H1 (cell line): ENCODE measurements around the gene NAT10. TPM values are rescaled to one million over a fixed set of nuclear protein-coding genes. Genes with fewer than 3 reads are reported as not detected.

Source experiments
- CTCF ChIA-PET: fragments of 300-600 bp; sonication (Branson Sonifier 250); formaldehyde crosslinking; loops from one replicate; lab custom pipeline; 2021; ENCODE audit not compliant: partially characterized antibody; lab: Charles Lee
- POLR2A ChIA-PET: fragments of 300-600 bp; sonication (Branson Sonifier 250); formaldehyde crosslinking; loops from one replicate; lab custom pipeline; 2021; ENCODE audit warnings: inconsistent platforms; ENCODE audit not compliant: partially characterized antibody; lab: Charles Lee
- DNase-seq, 2 experiments: peaks; one replicate each; pipeline versions ENCODE4 v3.0.0 to v3.0.0-alpha.2; 2010 to 2022; ENCODE audit warnings: low spot score in 2 of 2, low read depth in 1 of 2, mixed read lengths in 1 of 2
- FAIRE-seq: peaks from 2 replicates; lab custom pipeline; 2011; peaks lifted over from hg19 to GRCh38; lab: Jason Lieb, UNC
- H2AFZ ChIP-seq: 2 replicates; pipeline ENCODE4 v1.8.1; 2012; ENCODE audit warnings: low read length, inconsistent platforms
- H2AK5ac ChIP-seq: 2 replicates; pipeline ENCODE4 v1.6.1; 2013; ENCODE audit warnings: low read depth, low read length
- H2BK120ac ChIP-seq: replicated peaks from 2 replicates; pipeline ENCODE3; 2013; ENCODE audit warnings: low read depth, low read length, inconsistent platforms
- H2BK12ac ChIP-seq: 2 replicates; pipeline ENCODE4 v1.6.1; 2013; ENCODE audit warnings: low read depth, low read length
- H2BK15ac ChIP-seq: 2 replicates; pipeline ENCODE4 v1.6.1; 2013; ENCODE audit warnings: low read length
- H2BK20ac ChIP-seq: 2 replicates; pipeline ENCODE4 v1.6.1; 2013; ENCODE audit warnings: low read length
- H2BK5ac ChIP-seq: 2 replicates; pipeline ENCODE4 v1.6.1; 2013; ENCODE audit warnings: low read depth, low read length
- H3K14ac ChIP-seq: 2 replicates; pipeline ENCODE4 v1.6.1; 2013; ENCODE audit warnings: inconsistent platforms; ENCODE audit not compliant: insufficient read length
- H3K18ac ChIP-seq: 2 replicates; pipeline ENCODE4 v1.6.1; 2013; ENCODE audit warnings: low read length; ENCODE audit errors: extremely low read depth
- H3K23ac ChIP-seq: 2 replicates; pipeline ENCODE4 v1.6.1; 2013; ENCODE audit warnings: inconsistent platforms; ENCODE audit not compliant: insufficient read length
- H3K23me2 ChIP-seq: 2 replicates; pipeline ENCODE4 v1.6.1; 2013; ENCODE audit warnings: low read depth, low read length
- H3K27ac ChIP-seq: 2 replicates; pipeline ENCODE4 v1.6.1; 2011; ENCODE audit warnings: low read depth, low read length, inconsistent platforms
- H3K27me3 ChIP-seq, 4 experiments: replicated peaks in 1 of 4; 1 replicate in 1 of 4; 2 replicates in 3 of 4; pipeline versions ENCODE4 v1.6.1 to v1.8.1; 2011 to 2013; ENCODE audit warnings: low read length in 3 of 4, mild to moderate bottlenecking in 3 of 4, inconsistent platforms in 2 of 4, mixed read lengths in 2 of 4, moderate library complexity in 1 of 4; ENCODE audit not compliant: control insufficient read depth in 3 of 4, insufficient read depth in 3 of 4; ENCODE audit errors: extremely low read depth in 1 of 4
- H3K36me3 ChIP-seq, 4 experiments: 2 replicates each; pipeline versions ENCODE4 v1.6.1 to v1.8.1; 2011 to 2013; ENCODE audit warnings: mild to moderate bottlenecking in 4 of 4, low read length in 3 of 4, moderate library complexity in 2 of 4, control low read depth in 1 of 4, inconsistent platforms in 1 of 4; ENCODE audit not compliant: insufficient read depth in 4 of 4, control insufficient read depth in 2 of 4
- H3K4ac ChIP-seq: replicated peaks from 2 replicates; pipeline ENCODE3; 2013; ENCODE audit warnings: low read length, low read depth, mixed read lengths, inconsistent platforms; ENCODE audit not compliant: insufficient read length
- H3K4me1 ChIP-seq, 4 experiments: replicated peaks in 1 of 4; 1 replicate in 1 of 4; 2 replicates in 3 of 4; pipeline versions ENCODE4 v1.6.1 to v1.8.1; 2011 to 2013; ENCODE audit warnings: low read length in 3 of 4, inconsistent platforms in 2 of 4, mixed read lengths in 1 of 4; ENCODE audit not compliant: insufficient read depth in 4 of 4, control insufficient read depth in 3 of 4
- H3K4me2 ChIP-seq, 2 experiments: 2 replicates each; pipeline versions ENCODE4 v1.6.1 to v1.8.1; 2011 to 2013; ENCODE audit warnings: low read depth in 2 of 2, low read length in 2 of 2, control low read depth in 1 of 2, inconsistent platforms in 1 of 2, mild to moderate bottlenecking in 1 of 2; ENCODE audit not compliant: insufficient read depth in 1 of 2
- H3K4me3 ChIP-seq, 4 experiments: fragments of 200-600, 300-600 bp in 1 of 4; sonication (generic), shearing (Covaris generic), sonication (Bioruptor Twin) in 1 of 4; 2 replicates each; pipeline versions ENCODE4 v1.5.1 to v1.8.1; 2011 to 2016; ENCODE audit warnings: low read length in 4 of 4, low read depth in 3 of 4, control low read depth in 2 of 4, inconsistent platforms in 2 of 4, mild to moderate bottlenecking in 2 of 4, mixed read lengths in 1 of 4, moderate library complexity in 1 of 4; ENCODE audit not compliant: insufficient read depth in 2 of 4; ENCODE audit errors: extremely low read depth in 1 of 4
- H3K56ac ChIP-seq: replicated peaks from 2 replicates; pipeline ENCODE3; 2013; ENCODE audit warnings: low read depth, mild to moderate bottlenecking, mixed read lengths, low read length, inconsistent platforms; ENCODE audit not compliant: insufficient read length
- H3K79me1 ChIP-seq: 2 replicates; pipeline ENCODE4 v1.6.1; 2013; ENCODE audit warnings: low read depth, low read length, control low read depth
- H3K79me2 ChIP-seq, 2 experiments: 2 replicates each; pipeline versions ENCODE4 v1.6.1 to v1.8.1; 2012 to 2013; ENCODE audit warnings: low read length in 2 of 2, mild to moderate bottlenecking in 2 of 2, inconsistent platforms in 1 of 2; ENCODE audit not compliant: insufficient read depth in 2 of 2, control insufficient read depth in 1 of 2
- H3K9ac ChIP-seq, 4 experiments: replicated peaks in 1 of 4; 1 replicate in 1 of 4; 2 replicates in 3 of 4; pipeline versions ENCODE4 v1.6.1 to v1.8.1; 2011 to 2013; ENCODE audit warnings: low read depth in 3 of 4, low read length in 3 of 4, control low read depth in 2 of 4, mild to moderate bottlenecking in 2 of 4, moderate library complexity in 2 of 4, inconsistent platforms in 1 of 4; ENCODE audit errors: extremely low read depth in 1 of 4
- H3K9me3 ChIP-seq, 2 experiments: 2 replicates each; pipeline versions ENCODE4 v1.6.1 to v1.8.1; 2012 to 2013; ENCODE audit warnings: mild to moderate bottlenecking in 2 of 2, moderate library complexity in 2 of 2, control low read depth in 1 of 2, inconsistent platforms in 1 of 2, low read depth in 1 of 2, low read length in 1 of 2, mixed read lengths in 1 of 2; ENCODE audit not compliant: insufficient read depth in 2 of 2
- H4K20me1 ChIP-seq, 2 experiments: replicated peaks in 1 of 2; 2 replicates each; pipeline versions ENCODE3 to v1.8.1; 2011 to 2013; ENCODE audit warnings: inconsistent platforms in 2 of 2, low read length in 2 of 2, mild to moderate bottlenecking in 1 of 2; ENCODE audit not compliant: insufficient read depth in 2 of 2, control insufficient read depth in 1 of 2
- H4K5ac ChIP-seq: 2 replicates; pipeline ENCODE4 v1.6.1; 2013; ENCODE audit warnings: low read length, low read depth, mixed read lengths, inconsistent platforms; ENCODE audit not compliant: insufficient read length
- H4K8ac ChIP-seq: 2 replicates; pipeline ENCODE4 v1.8.0; 2013; ENCODE audit warnings: mild to moderate bottlenecking, moderate library complexity, low read length, inconsistent platforms; ENCODE audit not compliant: insufficient read depth; ENCODE audit errors: extremely low read depth
- H4K91ac ChIP-seq: replicated peaks from 2 replicates; pipeline ENCODE3; 2013; ENCODE audit warnings: low read length, mixed read lengths, inconsistent platforms; ENCODE audit not compliant: insufficient read length
- CBX5 ChIP-seq: fragments of 300-800, 300-1000 bp; sonication (generic); IDR thresholded peaks from 2 replicates; pipeline ENCODE4 v1.7.1; 2016; ENCODE audit warnings: antibody characterized with exemption, low read length, low read depth
- CHD2 ChIP-seq: IDR thresholded peaks from 2 replicates; pipeline ENCODE4 v1.6.1; 2012; ENCODE audit warnings: low read length, improper control_type of control experiment
- E2F6 ChIP-seq: IDR thresholded peaks from 2 replicates; pipeline ENCODE4 v1.6.1; 2012; ENCODE audit warnings: inconsistent platforms
- HDAC2 ChIP-seq, 2 experiments: fragments of 300-600 bp in 1 of 2; sonication (generic) in 1 of 2; IDR thresholded peaks; 2 replicates each; pipeline ENCODE4 v1.6.1; 2011 to 2012; ENCODE audit warnings: low read depth in 2 of 2, low read length in 2 of 2, mild to moderate bottlenecking in 2 of 2, moderate library complexity in 2 of 2, borderline replicate concordance in 1 of 2, inconsistent platforms in 1 of 2
- HDAC6 ChIP-seq: IDR thresholded peaks from one replicate; pipeline ENCODE4 v1.7.1; 2012; ENCODE audit warnings: low read depth, mild to moderate bottlenecking, inconsistent platforms, low read length, moderate library complexity
- KDM1A ChIP-seq: fragments of 200-600, 300-600 bp; sonication (generic); IDR thresholded peaks from 2 replicates; pipeline ENCODE4 v1.7.1; 2016; ENCODE audit warnings: mild to moderate bottlenecking, low read length, borderline replicate concordance
- KDM5A ChIP-seq: fragments of 200-600 bp; IDR thresholded peaks from 2 replicates; pipeline ENCODE4 v1.7.1; 2012; ENCODE audit warnings: mild to moderate bottlenecking, low read length, inconsistent platforms, mixed read lengths
- RBBP5 ChIP-seq: IDR thresholded peaks from 2 replicates; pipeline ENCODE4 v1.7.1; 2012; ENCODE audit warnings: low read depth, mild to moderate bottlenecking, inconsistent platforms, low read length, moderate library complexity, borderline replicate concordance
- SIN3A ChIP-seq, 2 experiments: IDR thresholded peaks in 1 of 2; conservative IDR thresholded peaks in 1 of 2; 2 replicates each; pipeline ENCODE4 v1.6.1; 2011 to 2012; ENCODE audit warnings: low read length in 2 of 2, improper control_type of control experiment in 1 of 2, low read depth in 1 of 2, mild to moderate bottlenecking in 1 of 2
- SP1 ChIP-seq: IDR thresholded peaks from 2 replicates; pipeline ENCODE4 v1.6.1; 2011; ENCODE audit warnings: low read depth, low read length
- SP2 ChIP-seq: IDR thresholded peaks from 2 replicates; pipeline ENCODE4 v1.6.1; 2012; ENCODE audit warnings: mild to moderate bottlenecking, low read length, inconsistent platforms
- SP4 ChIP-seq: IDR thresholded peaks from 2 replicates; pipeline ENCODE4 v1.6.1; 2012; ENCODE audit warnings: low read length, inconsistent platforms
- SRF ChIP-seq: IDR thresholded peaks from 2 replicates; pipeline ENCODE4 v1.6.1; 2011; ENCODE audit warnings: mild to moderate bottlenecking, low read depth, low read length, moderate library complexity
- YY1 ChIP-seq: IDR thresholded peaks from 2 replicates; pipeline ENCODE4 v1.6.1; 2011; ENCODE audit warnings: low read depth, mild to moderate bottlenecking, low read length
- WGBS, 2 experiments: shearing (Covaris generic) in 1 of 2; methylation state at CpG; one replicate each; pipeline versions ENCODE4 v1.1.6 to v1.1.7; 2013 to 2015; ENCODE audit warnings: low lambda C conversion rate in 2 of 2, mixed read lengths in 2 of 2, inconsistent platforms in 1 of 2, low coverage in 1 of 2, missing lambda C conversion rate in 1 of 2; ENCODE audit not compliant: insufficient replicate concordance in 2 of 2, insufficient coverage in 1 of 2, insufficient read length in 1 of 2; ENCODE audit errors: extremely low coverage in 1 of 2, missing lambda C conversion rate in 1 of 2; 5-methylcytosine and 5-hydroxymethylcytosine counted together
- polyA plus RNA-seq, 7 experiments: library from polyadenylated mRNA; depleted of rRNA in 3 of 7; stranded (reverse) in 5 of 7; unstranded in 2 of 7; fragments of >200 nt in 5 of 7; fragments of 200-250 nt in 2 of 7; gene quantifications; 1 replicate in 5 of 7; 2 replicates in 1 of 7; 4 replicates in 1 of 7; pipeline versions ENCODE4 v1.2.1 to v1.2.3, GENCODE V29; 2011 to 2013; ENCODE audit warnings: missing spikeins in 2 of 7, mixed read lengths in 2 of 7
- total RNA-seq: library from RNA; stranded (reverse); fragmentation: NEBNext Ultra II Directional; extraction: Animal tissue kit (Norgen Biotek cat#: 25700); gene quantifications from 2 replicates; pipeline ENCODE4 v1.2.1, GENCODE V29; 2021

Gene NAT10
- total and polyA plus RNA-seq, 2 of the 8 experiments (the other 6 are each of a cell fraction or from before 2014, with no cell fraction given): 66.3 to 89.6 TPM

GRCh38 chr11:34114471-34114870, 9.0 kb downstream of the NAT10 start:
- Histone ChIP-seq H4K91ac (no peak overlapping the region), H3K56ac (no peak overlapping the region), H3K9me3 (no peaks in the 10 kb centered on the region), H3K79me2 (no peaks in the 10 kb centered on the region), H4K5ac (no peak overlapping the region), H3K4ac (no peak overlapping the region), H2BK15ac (no peak overlapping the region), H3K14ac (no peak overlapping the region), H2BK120ac (no peak overlapping the region), H3K79me1 (no peaks in the 10 kb centered on the region), H3K23me2 (no peaks in the 10 kb centered on the region), H3K4me1 (no peaks in the 10 kb centered on the region), H3K9ac (no peak overlapping the region), H3K27ac (no peak overlapping the region), H3K4me2 (no peak overlapping the region), H4K20me1 (peaks cover 4 to 9% of the 10 kb centered on the region in 2 experiments), H3K4me3 (no peak overlapping the region), H3K23ac (no peak overlapping the region), H3K36me3 (peaks cover 44 to 93% (median 78%) of the 10 kb centered on the region in 4 experiments), H2AFZ (no peak overlapping the region), H3K27me3 (no peaks in the 10 kb centered on the region), H2BK12ac (no peak overlapping the region), H2AK5ac (no peak overlapping the region), H4K8ac (no peak overlapping the region), H3K18ac (no peak overlapping the region), H2BK5ac (no peak overlapping the region), H2BK20ac (no peak overlapping the region)
- POLR2A ChIA-PET: interaction anchor here (1.2 to 2.5 kb wide), 3 partner anchors 8 to 9 kb away, joined by 3 to 8 read pairs (median 3); partner anchors contain the start of gene NAT10
- CTCF ChIA-PET: interaction anchor here (0.9 to 1.5 kb wide), 2 partner anchors 58 to 143 kb away, joined by 3 read pairs; no protein-coding TSS in a partner anchor
- 81% methylated on average over 5 of the region's 5 CpGs; no CpG with 5 or more reads in 1 of the 2 experiments for WGBS, 2 experiments
- DNase-seq (no peak), FAIRE-seq (no peak)
- no peak for TF ChIP-seq HDAC6
- no peak for TF ChIP-seq E2F6
- TF ChIP-seq SP4: no peak
- TF ChIP-seq CHD2: no peak
- TF ChIP-seq SP1: no peak
- TF ChIP-seq SIN3A (conservative IDR thresholded peaks at IDR 0.05 in 1 of 2, IDR thresholded peaks at IDR 0.05 in 1 of 2; ENCODE audit: low read depth in 1 of 2, low read length in 2 of 2): no peak
- no peak for TF ChIP-seq KDM5A
- TF ChIP-seq RBBP5: no peak
- TF ChIP-seq CBX5: no peak
- TF ChIP-seq KDM1A: no peak
- TF ChIP-seq YY1: no peak
- TF ChIP-seq SRF: no peak
- TF ChIP-seq HDAC2 (IDR thresholded peaks at IDR 0.05; ENCODE audit: borderline replicate concordance in 1 of 2, low read depth in 2 of 2, low read length in 2 of 2): no peak
- TF ChIP-seq SP2: no peak
